Astrocyte of the spinal cord (primary cell): Measurements from ENCODE around the gene SLC6A7.

Source experiments
- DNase-seq: peaks from one replicate; pipeline ENCODE4 v3.0.0; 2011; ENCODE audit warnings: low read depth, low spot score
- H3K4me3 ChIP-seq: 2 replicates; pipeline ENCODE4 v1.5.1; 2011; ENCODE audit warnings: low read depth, mild to moderate bottlenecking, low read length, moderate library complexity
- CTCF ChIP-seq: IDR thresholded peaks from 2 replicates; pipeline ENCODE4 v1.5.1; 2012; ENCODE audit warnings: low read depth, mild to moderate bottlenecking, low read length, inconsistent platforms
- in situ Hi-C: cut with HindIII; loops from 2 replicates; pipeline ENCODE4 v1.10.0; 2017; ENCODE audit warnings: low sequenced_read_pairs

The SLC6A7 gene

GRCh38 chr5:150188146-150188842 lies 1.6 kb upstream of the SLC6A7 start:
- no peak overlapping the region for H3K4me3 ChIP-seq
- no peak for DNase-seq
- in situ Hi-C loops: no loop called here
- no peak for TF ChIP-seq CTCF

- in situ Hi-C loops: no loop called here
- H3K4me3 ChIP-seq: no peak overlapping the region
Observed at GRCh38 chr5:150189326-150189725, 536 bp upstream of the SLC6A7 start.

GRCh38 chr5:150190503-150190979 lies 679 bp downstream of the SLC6A7 start:
- no peak for DNase-seq
- no peak for TF ChIP-seq CTCF
- in situ Hi-C loops: no loop called here
- no peak overlapping the region for H3K4me3 ChIP-seq

More at GRCh38 chr5:150189326-150189725, 536 bp upstream of the SLC6A7 start:
- no peak for DNase-seq
- no peak for TF ChIP-seq CTCF

- no peak overlapping the region for H3K4me3 ChIP-seq
- no peak for TF ChIP-seq CTCF
- in situ Hi-C loops: no loop called here
- DNase-seq: no peak
Observed at GRCh38 chr5:150190987-150191386, 1.1 kb downstream of the SLC6A7 start.

GRCh38 chr5:150192462-150192861 lies 2.6 kb downstream of the SLC6A7 start:
- in situ Hi-C loops: no loop called here
- no peak for TF ChIP-seq CTCF
- H3K4me3 ChIP-seq: no peak overlapping the region
- no peak for DNase-seq

GRCh38 chr5:150195736-150196485 lies 6.0 kb downstream of the SLC6A7 start:
- in situ Hi-C loops: no loop called here
- no peak overlapping the region for H3K4me3 ChIP-seq
- no peak for DNase-seq
- TF ChIP-seq CTCF: no peak
